GM12878 (cell line): ENCODE measurements around the gene DCAF6. TPM values are rescaled to one million over a fixed set of nuclear protein-coding genes. Genes with fewer than 3 reads are reported as not detected.

Experiments
- ATAC-seq: fragments of 200-7000 bp; cut with Tn5 transposase; 3 replicates; pipeline ENCODE4 v1.9.1; 2020; ENCODE audit warnings: mild to moderate bottlenecking, moderate library complexity
- BruUV-seq: library from RNA; stranded (reverse); fragments of 400-500 nt; replicated peaks from 2 replicates; lab custom pipeline; 2021; lab: Mats Ljungman, UMichigan
- CTCF ChIA-PET: fragments of 300-600 bp; sonication (Branson Sonifier 250); formaldehyde crosslinking; extraction: SDS; loops from one replicate; lab custom pipeline; 2021; ENCODE audit warnings: inconsistent platforms; lab: Yijun Ruan, JAX
- POLR2A ChIA-PET: fragments of 350-600 bp; formaldehyde crosslinking; extraction: SDS; loops from one replicate; lab custom pipeline; 2021; ENCODE audit warnings: inconsistent platforms; lab: Charles Lee
- RAD21 ChIA-PET: fragments of 300-600 bp; sonication (Branson Sonifier 250); formaldehyde crosslinking; loops from one replicate; lab custom pipeline; 2023; ENCODE audit warnings: antibody characterized with exemption; ENCODE audit not compliant: unreplicated experiment; lab: Charles Lee
- SMC1A ChIA-PET: fragments of 300-600 bp; sonication (Branson Sonifier 250); formaldehyde crosslinking; loops from one replicate; lab custom pipeline; 2023; ENCODE audit not compliant: unreplicated experiment, uncharacterized antibody; lab: Charles Lee
- DNase-seq: peaks from one replicate; pipeline ENCODE4 v3.0.0-alpha.2; 2011; ENCODE audit warnings: low read depth, low spot score
- FAIRE-seq: peaks from 3 replicates; lab custom pipeline; 2011; peaks lifted over from hg19 to GRCh38; lab: Jason Lieb, UNC
- H2AFZ ChIP-seq: 2 replicates; pipeline ENCODE4 v1.6.0; 2011; ENCODE audit warnings: low read depth, low read length, control low read depth; ENCODE audit not compliant: control insufficient read depth
- H3K27ac ChIP-seq: 2 replicates; pipeline ENCODE4 v1.5.1; 2011; ENCODE audit warnings: control low read depth; ENCODE audit not compliant: control insufficient read depth, insufficient read depth
- H3K27me3 ChIP-seq, 2 experiments: replicated peaks in 1 of 2; 2 replicates each; pipeline versions ENCODE4 v1.6.0 to v1.6.1; 2011; ENCODE audit warnings: low read length in 1 of 2; ENCODE audit not compliant: control insufficient read depth in 2 of 2, insufficient read depth in 2 of 2
- H3K36me3 ChIP-seq, 2 experiments: 2 replicates each; pipeline ENCODE4 v1.5.1; 2011; ENCODE audit warnings: low read length in 1 of 2; ENCODE audit not compliant: control insufficient read depth in 2 of 2, insufficient read depth in 2 of 2
- H3K4me1 ChIP-seq: 2 replicates; pipeline ENCODE4 v1.6.1; 2011; ENCODE audit warnings: mild to moderate bottlenecking, low read length, moderate library complexity, mixed read lengths; ENCODE audit not compliant: control insufficient read depth, insufficient read depth
- H3K4me2 ChIP-seq: 2 replicates; pipeline ENCODE4 v1.6.0; 2011; ENCODE audit warnings: control low read depth; ENCODE audit not compliant: control insufficient read depth, insufficient read depth
- H3K4me3 ChIP-seq: fragments of 200-600 bp; sonication (generic); 2 replicates; pipeline ENCODE4 v1.5.1; 2016
- H3K79me2 ChIP-seq: 2 replicates; pipeline ENCODE4 v1.6.0; 2011; ENCODE audit warnings: low read length; ENCODE audit not compliant: control insufficient read depth, insufficient read depth
- H3K9ac ChIP-seq: 2 replicates; pipeline ENCODE4 v1.8.0; 2011; ENCODE audit warnings: low read length, control low read depth, mixed read lengths; ENCODE audit not compliant: control insufficient read depth, insufficient read depth
- H3K9me3 ChIP-seq: replicated peaks from 3 replicates; pipeline ENCODE4 v1.5.1; 2011; ENCODE audit warnings: mild to moderate bottlenecking, low read length; ENCODE audit not compliant: control insufficient read depth, insufficient read depth
- H4K20me1 ChIP-seq: 2 replicates; pipeline ENCODE4 v1.6.0; 2011; ENCODE audit not compliant: control insufficient read depth, insufficient read depth
- ELK1 ChIP-seq: IDR thresholded peaks from 2 replicates; pipeline ENCODE4 v1.6.1; 2012; ENCODE audit warnings: low read depth, low read length, improper control_type of control experiment
- EP300 ChIP-seq, 2 experiments: fragments of 150-350 bp in 1 of 2; IDR thresholded peaks; 2 replicates each; pipeline ENCODE4 v1.6.1; 2011 to 2012; ENCODE audit warnings: low read depth in 2 of 2, low read length in 2 of 2, borderline replicate concordance in 1 of 2, improper control_type of control experiment in 1 of 2, inconsistent platforms in 1 of 2; ENCODE audit not compliant: control insufficient read depth in 1 of 2
- PRDM15 ChIP-seq: fragments of 450-650 bp; formaldehyde crosslinking; IDR thresholded peaks from 2 replicates; pipeline ENCODE4 v1.4.0; 2020; ENCODE audit warnings: mild to moderate bottlenecking, moderate library complexity
- TARDBP ChIP-seq: IDR thresholded peaks from 2 replicates; pipeline ENCODE4 v1.6.1; 2016; ENCODE audit warnings: borderline replicate concordance
- ZZZ3 ChIP-seq: IDR thresholded peaks from 2 replicates; pipeline ENCODE4 v1.6.1; 2011; ENCODE audit warnings: low read depth; ENCODE audit not compliant: control insufficient read depth, insufficient read length
- WGBS: methylation state at CpG from one replicate; pipeline ENCODE4 v1.1.6; 2016; ENCODE audit warnings: low lambda C conversion rate; ENCODE audit not compliant: insufficient replicate concordance, insufficient coverage; ENCODE audit errors: missing lambda C conversion rate; 5-methylcytosine and 5-hydroxymethylcytosine counted together
- in situ Hi-C: fragments of 300-500 bp; cut with MboI; formaldehyde crosslinking; loops from 9 replicates; pipeline ENCODE4 v1.14.3; 2018; ENCODE audit warnings: mixed read lengths
- intact Hi-C: fragments of 100-400 bp; cut with micrococcal nuclease; formaldehyde crosslinking; loops from one replicate; pipeline ENCODE4 v1.14.2; 2022; ENCODE audit not compliant: unreplicated experiment
- polyA plus RNA-seq, 11 experiments: library from polyadenylated mRNA; depleted of rRNA in 4 of 11; unstranded in 6 of 11; stranded (reverse) in 5 of 11; fragments of >200 nt; fragmentation: Nextera tagmentation in 4 of 11; fragmentation: Illumina TruSeq in 1 of 11; extraction: Ambion mirVana in 4 of 11; extraction: Trizol in 1 of 11; gene quantifications; 1 replicate in 1 of 11; 2 replicates in 10 of 11; pipeline versions ENCODE4 v1.2.1 to v1.2.3, GENCODE V29; 2011 to 2016; ENCODE audit warnings: inconsistent platforms in 2 of 11, missing spikeins in 2 of 11, low read depth in 1 of 11
- total RNA-seq, 4 experiments: library from RNA; depleted of rRNA in 3 of 4; stranded (reverse); fragments of >200 nt in 3 of 4; fragmentation: Illumina TruSeq in 1 of 4; extraction: Trizol in 1 of 4; gene quantifications; 2 replicates each; pipeline versions ENCODE4 v1.2.1 to v1.2.3, GENCODE V29; 2013 to 2021

Gene DCAF6
- total and polyA plus RNA-seq, 10 of the 15 experiments (the other 5 are each of a cell fraction or from before 2014, with no cell fraction given), result 11.4 to 62.7 (median 33.0) TPM

- no peaks in the 10 kb centered on the region; the same call in 1 of the 2 replicates for H3K4me1 ChIP-seq
- ChIA-PET POLR2A (no interaction called here), RAD21 (no interaction called here), CTCF (no interaction called here), SMC1A (no interaction called here)
- BruUV-seq, result no TSS peak
- H3K27ac ChIP-seq, result no peak overlapping the region
- WGBS, result 72% methylated on average over 3 of the region's 3 CpGs
- H3K79me2 ChIP-seq, result no peaks in the 10 kb centered on the region
- no peak for FAIRE-seq
- DNase-seq, result no peak
- no peak overlapping the region for H2AFZ ChIP-seq
- H3K36me3 ChIP-seq, result peaks cover 0 to 19% of the 10 kb centered on the region in 2 experiments; a peak in 1 of 4 replicates
- H3K9ac ChIP-seq, result no peak overlapping the region
- intact Hi-C loops (no loop called here), in situ Hi-C loops (no loop called here)
- H3K4me3 ChIP-seq, result no peak overlapping the region
- no peak for ATAC-seq
- H4K20me1 ChIP-seq, result no peaks in the 10 kb centered on the region
- TF ChIP-seq ZZZ3 (no peak), EP300 (IDR thresholded peaks at IDR 0.05; ENCODE audit: borderline replicate concordance in 1 of 2, control insufficient read depth in 1 of 2, low read depth in 2 of 2, low read length in 2 of 2) (no peak), ELK1 (no peak), TARDBP (no peak), PRDM15 (CRISPR knock-in tag) (no peak)
- H3K27me3 ChIP-seq, result no peaks in the 10 kb centered on the region
- no peaks in the 10 kb centered on the region for H3K9me3 ChIP-seq
- no peak overlapping the region for H3K4me2 ChIP-seq
These were observed 60.6 kb downstream of the DCAF6 start for GRCh38 chr1:167997037-167997575.
